Measurements from ENCODE around the gene DDX4. TPM values are rescaled to one million over a fixed set of nuclear protein-coding genes. Genes with fewer than 3 reads are reported as not detected.

Gene DDX4
- total RNA-seq, 2 donors from 2014 or later: not detected

DNA sequence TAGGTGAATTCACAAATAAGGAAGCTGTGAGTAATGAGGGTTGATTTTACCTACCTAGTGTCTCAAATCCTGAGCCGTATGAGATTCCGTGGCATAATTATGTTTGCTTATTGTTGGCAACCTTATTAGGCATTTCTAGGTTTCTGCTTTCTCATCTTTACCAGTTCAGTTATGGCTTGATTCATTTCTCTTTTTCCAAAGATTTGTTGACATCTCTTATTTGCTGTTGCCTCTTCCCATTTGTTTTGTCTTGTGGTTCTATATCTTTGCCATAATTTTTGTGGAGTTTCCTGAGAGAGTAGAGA is 113.8 kb downstream of the DDX4 start:
- DNase-seq: no peak
- 78 to 88% methylated on average over 2 of the region's 2 CpGs for WGBS, 2 donors
- TF ChIP-seq, protein P1, sequence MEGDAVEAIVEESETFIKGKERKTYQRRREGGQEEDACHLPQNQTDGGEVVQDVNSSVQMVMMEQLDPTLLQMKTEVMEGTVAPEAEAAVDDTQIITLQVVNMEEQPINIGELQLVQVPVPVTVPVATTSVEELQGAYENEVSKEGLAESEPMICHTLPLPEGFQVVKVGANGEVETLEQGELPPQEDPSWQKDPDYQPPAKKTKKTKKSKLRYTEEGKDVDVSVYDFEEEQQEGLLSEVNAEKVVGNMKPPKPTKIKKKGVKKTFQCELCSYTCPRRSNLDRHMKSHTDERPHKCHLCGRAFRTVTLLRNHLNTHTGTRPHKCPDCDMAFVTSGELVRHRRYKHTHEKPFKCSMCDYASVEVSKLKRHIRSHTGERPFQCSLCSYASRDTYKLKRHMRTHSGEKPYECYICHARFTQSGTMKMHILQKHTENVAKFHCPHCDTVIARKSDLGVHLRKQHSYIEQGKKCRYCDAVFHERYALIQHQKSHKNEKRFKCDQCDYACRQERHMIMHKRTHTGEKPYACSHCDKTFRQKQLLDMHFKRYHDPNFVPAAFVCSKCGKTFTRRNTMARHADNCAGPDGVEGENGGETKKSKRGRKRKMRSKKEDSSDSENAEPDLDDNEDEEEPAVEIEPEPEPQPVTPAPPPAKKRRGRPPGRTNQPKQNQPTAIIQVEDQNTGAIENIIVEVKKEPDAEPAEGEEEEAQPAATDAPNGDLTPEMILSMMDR (IDR thresholded peaks at IDR 0.05): no peak
- no peak for TF ChIP-seq POLR2A (IDR thresholded peaks at IDR 0.05)
- no peak for ATAC-seq
- H3K4me3 ChIP-seq: no peak overlapping the region
- H3K27me3 ChIP-seq: peaks cover 0 to 4% of the 10 kb centered on the region in 2 donors
- no peaks in the 10 kb centered on the region for H3K4me1 ChIP-seq
- H3K9me3 ChIP-seq: no peaks in the 10 kb centered on the region
- no peaks in the 10 kb centered on the region for H3K36me3 ChIP-seq (replicated peaks in 1 of 2; ENCODE audit: insufficient read depth in 1 of 2, low read depth in 2 of 2)
- H3K27ac ChIP-seq: no peak overlapping the region
- intact Hi-C loops (cut with DNase I): no loop called here

DNA sequence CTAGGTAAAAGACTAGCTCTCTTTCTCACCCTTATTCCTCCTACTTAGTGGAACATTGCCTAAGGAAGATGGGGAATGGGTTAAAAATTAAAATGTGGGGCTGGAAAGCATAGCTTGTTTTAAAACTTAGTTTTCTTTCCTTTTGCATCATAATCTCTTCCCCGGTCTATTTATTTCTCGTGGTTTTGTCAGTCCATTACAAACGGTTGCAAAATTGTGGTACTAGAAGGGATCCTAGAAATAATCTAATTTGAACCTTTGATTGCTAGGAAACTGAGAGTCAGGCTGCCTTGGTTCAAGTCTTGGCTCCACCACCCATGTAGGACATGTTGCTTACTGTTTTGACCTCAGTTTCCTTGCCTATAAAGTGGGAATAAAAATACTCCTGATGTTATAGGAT is 114.6 kb downstream of the DDX4 start:
- H3K27me3 ChIP-seq: peaks cover 0 to 4% of the 10 kb centered on the region in 2 donors
- TF ChIP-seq, protein P1 (IDR thresholded peaks at IDR 0.05): no peak
- no peak for TF ChIP-seq POLR2A (IDR thresholded peaks at IDR 0.05)
- no peaks in the 10 kb centered on the region for H3K36me3 ChIP-seq (replicated peaks in 1 of 2; ENCODE audit: insufficient read depth in 1 of 2, low read depth in 2 of 2)
- no peak for ATAC-seq
- H3K9me3 ChIP-seq: no peaks in the 10 kb centered on the region
- DNase-seq: no peak
- no peak overlapping the region for H3K4me3 ChIP-seq
- H3K4me1 ChIP-seq: no peaks in the 10 kb centered on the region
- intact Hi-C loops (cut with DNase I): no loop called here
- WGBS, 2 donors: 55 to 72% methylated on average over 3 of the region's 3 CpGs
- no peak overlapping the region for H3K27ac ChIP-seq

DNA sequence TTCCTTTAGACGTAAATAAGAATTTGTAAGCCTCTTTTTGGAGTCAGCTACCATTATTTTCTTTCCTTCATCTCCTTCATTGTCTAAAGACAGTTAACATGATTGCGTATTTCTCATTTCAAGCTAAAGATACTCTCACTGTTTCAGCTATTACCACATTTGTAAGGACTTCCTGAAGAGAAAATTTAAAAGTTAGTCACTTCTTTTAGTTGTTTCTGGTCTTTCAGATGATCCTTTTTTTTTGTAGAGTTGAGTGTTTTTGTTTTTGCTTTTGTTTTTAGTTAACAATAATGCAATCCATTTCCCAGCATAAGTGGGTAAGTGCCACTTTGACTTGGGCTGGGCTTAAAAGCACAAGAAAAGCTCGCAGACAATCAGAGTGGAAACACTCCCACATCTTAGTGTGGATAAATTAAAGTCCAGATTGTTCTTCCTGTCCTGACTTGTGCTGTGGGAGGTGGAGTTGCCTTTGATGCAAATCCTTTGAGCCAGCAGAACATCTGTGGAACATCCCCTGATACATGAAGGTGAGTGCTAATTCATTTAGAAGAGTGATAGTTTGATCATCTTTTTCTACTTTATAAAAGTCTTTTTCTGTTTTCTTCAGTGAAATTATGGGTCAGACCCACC is 115.3 kb downstream of the DDX4 start:
- Histone ChIP-seq H3K27me3 (peaks cover 0 to 4% of the 10 kb centered on the region in 2 donors), H3K27ac (no peak overlapping the region), H3K9me3 (no peaks in the 10 kb centered on the region), H3K4me3 (no peak overlapping the region), H3K36me3 (replicated peaks in 1 of 2; ENCODE audit: insufficient read depth in 1 of 2, low read depth in 2 of 2) (no peaks in the 10 kb centered on the region), H3K4me1 (no peaks in the 10 kb centered on the region)
- intact Hi-C loops (cut with DNase I): no loop called here
- WGBS, 2 donors: 77 to 84% methylated on average over 3 of the region's 3 CpGs
- ATAC-seq (no peak), DNase-seq (no peak)
- TF ChIP-seq, protein P1 (IDR thresholded peaks at IDR 0.05): no peak
- no peak for TF ChIP-seq POLR2A (IDR thresholded peaks at IDR 0.05)

DNA sequence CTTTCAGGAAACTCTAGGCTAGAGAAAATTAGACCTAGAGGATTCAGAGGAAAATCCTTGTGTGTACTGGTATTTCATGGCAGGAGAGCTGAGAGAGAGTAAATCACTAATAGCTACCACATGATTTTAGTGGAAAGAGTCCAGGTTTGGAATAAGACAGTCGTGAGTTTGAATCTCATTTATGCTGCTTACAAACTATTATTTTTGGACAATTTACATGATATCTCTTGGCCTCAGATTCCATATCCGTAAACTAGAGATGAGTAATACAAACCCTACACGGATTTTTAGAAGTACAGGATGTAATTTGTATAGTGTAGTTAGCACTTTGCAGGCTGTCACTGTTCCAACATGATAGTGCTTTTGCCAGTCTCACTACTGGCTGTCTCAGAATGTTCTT is 116.0 kb downstream of the DDX4 start:
- H3K27me3 ChIP-seq: peaks cover 0 to 4% of the 10 kb centered on the region in 2 donors
- DNase-seq (no peak), ATAC-seq (no peak)
- no peak overlapping the region for H3K4me3 ChIP-seq
- no peak overlapping the region for H3K27ac ChIP-seq
- TF ChIP-seq POLR2A (IDR thresholded peaks at IDR 0.05): no peak
- TF ChIP-seq, protein P1 (IDR thresholded peaks at IDR 0.05): no peak
- H3K36me3 ChIP-seq (replicated peaks in 1 of 2; ENCODE audit: insufficient read depth in 1 of 2, low read depth in 2 of 2): no peaks in the 10 kb centered on the region
- intact Hi-C loops (cut with DNase I): no loop called here
- WGBS, 2 donors: 43 to 47% methylated on average over 3 of the region's 3 CpGs
- H3K4me1 ChIP-seq: no peaks in the 10 kb centered on the region
- no peaks in the 10 kb centered on the region for H3K9me3 ChIP-seq

DNA sequence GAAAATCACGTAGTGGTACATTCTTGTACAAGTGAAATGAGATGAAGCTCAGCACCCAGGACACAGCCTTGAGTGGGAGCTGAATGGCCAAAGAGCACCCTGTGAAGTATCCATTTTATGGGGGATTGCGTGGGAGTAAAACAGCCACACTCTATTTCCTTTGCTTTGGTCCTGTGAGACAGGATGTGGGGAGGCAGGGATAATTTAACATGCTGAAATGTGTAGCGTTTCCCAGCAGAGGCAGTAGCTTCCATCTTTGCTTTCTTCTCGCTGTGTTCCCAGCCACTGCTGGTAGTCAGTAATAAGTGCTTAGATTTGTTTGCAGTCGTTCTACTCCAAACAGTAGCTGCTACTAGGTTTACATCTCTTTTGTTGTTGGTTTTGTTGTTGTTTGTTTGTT is 117.6 kb downstream of the DDX4 start:
- Histone ChIP-seq H3K4me3 (no peak overlapping the region), H3K4me1 (no peaks in the 10 kb centered on the region), H3K36me3 (replicated peaks in 1 of 2; ENCODE audit: insufficient read depth in 1 of 2, low read depth in 2 of 2) (no peaks in the 10 kb centered on the region), H3K27ac (no peak overlapping the region), H3K9me3 (no peaks in the 10 kb centered on the region), H3K27me3 (peaks cover 0 to 4% of the 10 kb centered on the region in 2 donors)
- no peak for ATAC-seq
- intact Hi-C loops (cut with DNase I): no loop called here
- DNase-seq: no peak
- no peak for TF ChIP-seq POLR2A (IDR thresholded peaks at IDR 0.05)
- TF ChIP-seq, protein P1 (IDR thresholded peaks at IDR 0.05): no peak
- 70 to 77% methylated on average over 5 of the region's 5 CpGs for WGBS, 2 donors

All from body of pancreas (tissue), 4 donors.